GM12892 (cell line): Measurements from ENCODE around the gene FCF1.

Experiments
- DNase-seq: peaks from one replicate; pipeline ENCODE4 v3.0.0; 2011; ENCODE audit not compliant: insufficient read length
- FAIRE-seq: peaks from 2 replicates; lab custom pipeline; 2011; peaks lifted over from hg19 to GRCh38; lab: Jason Lieb, UNC
- POLR2A ChIP-seq: IDR thresholded peaks from 2 replicates; pipeline ENCODE4 v1.6.1; 2011; ENCODE audit warnings: low read depth, low read length, control low read depth
- POLR2AphosphoS5 ChIP-seq: IDR thresholded peaks from 2 replicates; pipeline ENCODE4 v1.6.1; 2011; ENCODE audit warnings: low read depth, low read length, control low read depth
- TAF1 ChIP-seq: IDR thresholded peaks from 2 replicates; pipeline ENCODE4 v1.6.1; 2011; ENCODE audit warnings: low read depth, mild to moderate bottlenecking, control low read depth, low read length, borderline replicate concordance

The FCF1 gene

GRCh38 chr14:74683406-74683805 is 29.5 kb upstream of the FCF1 start:
- no peak for TF ChIP-seq POLR2A
- no peak for TF ChIP-seq TAF1
- TF ChIP-seq POLR2AphosphoS5: no peak
- FAIRE-seq (no peak), DNase-seq (no peak)

- no peak for DNase-seq
- no peak for FAIRE-seq
- TF ChIP-seq POLR2A (no peak), POLR2AphosphoS5 (no peak), TAF1 (no peak)
Observed at GRCh38 chr14:74684434-74684833, 28.5 kb upstream of the FCF1 start.

DNA sequence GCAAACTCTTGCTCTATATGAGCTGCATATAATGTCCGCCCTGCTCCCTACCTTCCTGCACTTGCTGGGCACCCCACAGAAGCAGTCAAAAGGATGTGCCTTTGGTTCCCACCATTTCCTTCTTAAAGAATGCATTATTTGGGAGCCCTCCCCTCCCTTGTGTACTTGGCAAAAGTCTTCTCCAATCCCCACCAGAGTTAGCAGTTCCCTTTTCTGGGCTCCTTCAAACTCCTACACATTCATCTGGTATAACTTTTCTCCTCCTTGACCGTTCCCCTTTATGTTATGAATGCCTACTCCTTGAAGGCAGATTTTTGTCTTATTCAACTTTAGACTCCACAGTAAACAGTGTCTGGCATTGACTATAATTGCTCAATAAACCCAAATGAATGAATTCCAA is 27.9 kb upstream of the FCF1 start:
- TF ChIP-seq POLR2AphosphoS5 (no peak), POLR2A (no peak), TAF1 (no peak)
- no peak for FAIRE-seq
- no peak for DNase-seq

DNA sequence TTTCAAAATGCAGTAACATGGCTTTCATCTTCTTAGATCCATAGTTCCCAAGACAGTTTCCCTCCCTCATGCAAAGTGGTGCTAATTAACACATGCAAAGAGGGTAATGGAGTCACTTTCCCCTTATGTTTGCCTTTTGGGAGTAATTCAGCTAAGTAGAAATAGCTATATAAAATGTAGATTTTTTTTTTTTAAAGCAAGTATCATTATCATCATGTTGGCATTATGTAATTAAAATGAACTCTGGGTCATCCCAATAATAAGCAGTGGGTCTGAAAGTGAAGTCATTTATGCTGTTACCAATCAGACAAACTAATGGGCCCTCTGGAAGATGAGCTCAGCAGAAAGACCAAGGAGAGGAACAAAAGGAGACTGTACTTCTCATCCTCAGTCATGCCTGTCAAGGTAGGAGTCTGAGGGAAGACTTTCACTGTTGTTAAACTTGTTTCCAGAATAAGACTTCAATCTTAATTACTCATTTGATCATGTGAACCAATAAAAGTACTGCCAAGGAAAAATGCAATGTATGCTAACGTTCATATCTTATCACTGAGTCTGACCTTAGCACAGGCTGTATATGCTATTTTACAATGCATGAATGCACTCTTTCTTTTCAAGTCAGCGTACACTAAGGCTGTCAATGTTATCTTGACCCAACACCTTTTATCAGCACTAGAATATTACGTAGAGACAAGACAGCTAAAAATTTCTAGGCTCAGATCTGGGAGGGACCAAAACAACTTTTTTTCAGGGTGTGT is 26.8 kb upstream of the FCF1 start:
- TF ChIP-seq POLR2AphosphoS5: no peak
- no peak for TF ChIP-seq TAF1
- no peak for TF ChIP-seq POLR2A
- FAIRE-seq (no peak), DNase-seq (no peak)

DNA sequence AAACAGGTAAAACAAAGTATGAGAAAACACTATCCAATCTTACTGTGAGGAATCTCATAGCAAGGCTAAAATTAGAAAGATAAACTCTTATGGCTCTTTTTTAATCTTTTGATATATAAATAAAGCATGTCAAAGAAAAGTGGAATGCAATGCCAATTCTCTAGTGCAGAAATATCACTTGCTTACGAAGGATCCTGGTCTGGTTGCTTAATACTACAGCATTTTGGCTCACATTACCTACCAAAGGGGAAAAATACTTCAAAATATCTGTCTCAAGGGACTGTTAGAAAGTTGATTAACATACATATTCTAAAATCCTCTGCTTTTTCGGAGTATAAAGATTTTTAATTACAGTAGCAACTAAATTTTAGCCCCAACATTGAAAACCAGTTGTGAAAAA is 21.5 kb upstream of the FCF1 start:
- FAIRE-seq: no peak
- TF ChIP-seq TAF1: no peak
- TF ChIP-seq POLR2AphosphoS5: no peak
- no peak for TF ChIP-seq POLR2A
- DNase-seq: no peak

GRCh38 chr14:74693191-74693590 is 19.8 kb upstream of the FCF1 start:
- DNase-seq: no peak
- FAIRE-seq: no peak
- TF ChIP-seq POLR2A (no peak), TAF1 (no peak), POLR2AphosphoS5 (no peak)

DNA sequence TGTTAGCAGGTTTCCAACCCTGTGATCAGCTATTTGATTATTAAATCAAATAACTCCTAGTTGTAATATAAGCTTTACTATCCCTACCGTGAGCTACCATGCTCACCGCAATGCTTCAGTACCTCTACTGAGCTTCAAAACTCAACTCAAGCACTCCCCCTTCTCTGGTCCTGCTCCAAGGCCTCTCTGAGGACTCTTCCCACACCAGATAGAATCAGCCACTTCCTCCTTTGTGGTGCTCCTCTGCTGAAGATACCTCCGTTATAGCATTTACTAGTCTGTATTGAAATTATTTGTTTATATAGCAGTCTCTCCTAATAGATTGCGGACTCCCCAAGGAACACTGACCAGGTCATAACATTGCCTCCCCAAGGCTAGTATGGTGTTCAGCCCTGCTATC is 17.5 kb upstream of the FCF1 start:
- TF ChIP-seq TAF1: no peak
- no peak for TF ChIP-seq POLR2A
- no peak for TF ChIP-seq POLR2AphosphoS5
- DNase-seq (no peak), FAIRE-seq (no peak)

- FAIRE-seq (no peak), DNase-seq (no peak)
- TF ChIP-seq POLR2A (no peak), POLR2AphosphoS5 (no peak), TAF1 (no peak)
Observed at GRCh38 chr14:74697011-74697410, 15.9 kb upstream of the FCF1 start.

GRCh38 chr14:74697543-74697942 is 15.4 kb upstream of the FCF1 start:
- TF ChIP-seq TAF1 (no peak), POLR2AphosphoS5 (no peak), POLR2A (no peak)
- DNase-seq (no peak), FAIRE-seq (no peak)

DNA sequence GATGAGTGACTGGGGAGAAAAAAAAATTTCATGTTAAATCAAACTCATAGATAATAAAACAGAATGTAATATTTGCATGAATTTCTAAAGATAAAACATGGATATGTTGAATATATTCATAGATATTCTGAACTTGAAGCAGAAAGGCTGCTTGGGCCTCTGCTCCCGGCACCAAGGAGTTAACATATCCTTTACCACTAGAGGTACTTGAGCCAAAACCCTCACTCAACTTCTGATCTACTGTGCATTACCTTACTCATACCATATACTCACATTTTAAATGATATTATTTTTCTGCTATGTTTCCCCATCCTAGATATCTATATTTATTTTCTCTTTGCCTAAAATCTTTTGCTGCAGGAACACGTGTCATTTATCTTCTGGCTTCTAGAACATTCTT is 15.0 kb upstream of the FCF1 start:
- TF ChIP-seq POLR2A (no peak), POLR2AphosphoS5 (no peak), TAF1 (no peak)
- DNase-seq: no peak
- no peak for FAIRE-seq

DNA sequence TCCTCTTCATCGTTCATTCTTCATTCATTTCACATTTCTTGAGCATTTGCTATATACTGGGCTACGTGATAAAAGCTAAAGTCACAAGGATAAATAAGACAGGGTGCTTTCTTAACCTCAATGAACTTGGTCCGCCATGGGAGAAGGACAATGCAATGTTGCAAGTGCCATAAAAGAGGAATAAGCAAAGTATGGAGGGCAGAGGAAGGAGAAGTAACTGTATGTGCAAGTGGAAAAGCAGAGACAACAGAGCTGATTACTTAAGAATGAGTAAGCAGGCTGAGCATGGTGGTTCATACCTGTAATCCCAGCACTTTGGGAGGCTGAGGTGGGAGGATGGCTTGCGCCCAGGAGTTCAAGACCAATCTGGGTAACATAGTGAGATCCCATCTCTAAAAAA is 14.5 kb upstream of the FCF1 start:
- no peak for FAIRE-seq
- no peak for DNase-seq
- TF ChIP-seq POLR2A (no peak), POLR2AphosphoS5 (no peak), TAF1 (no peak)

DNA sequence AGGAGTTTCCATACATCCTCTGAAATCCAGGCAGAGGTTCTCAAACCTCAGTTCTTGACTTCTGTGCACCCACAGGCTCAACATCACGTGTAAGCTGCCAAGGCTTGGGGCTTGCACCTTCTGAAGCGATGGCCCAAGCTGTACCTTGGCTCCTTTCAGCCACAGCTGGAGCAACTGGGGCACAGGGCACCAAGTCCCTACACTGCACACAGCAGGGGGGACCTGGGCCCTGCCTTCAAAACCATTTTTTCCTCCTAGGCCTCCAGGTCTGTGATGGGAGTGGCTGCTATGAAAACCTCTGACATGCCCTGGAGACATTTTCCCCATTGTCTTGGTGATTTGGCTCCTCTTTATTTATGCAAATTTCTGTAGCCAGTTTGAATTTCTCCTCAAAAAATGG is 10.7 kb upstream of the FCF1 start:
- FAIRE-seq (no peak), DNase-seq (no peak)

GRCh38 chr14:74703043-74703442 is 9.9 kb upstream of the FCF1 start:
- no peak for DNase-seq
- no peak for TF ChIP-seq TAF1

More for the DNA sequence above, 10.7 kb upstream of the FCF1 start:
- TF ChIP-seq TAF1 (no peak), POLR2AphosphoS5 (no peak), POLR2A (no peak)

DNA sequence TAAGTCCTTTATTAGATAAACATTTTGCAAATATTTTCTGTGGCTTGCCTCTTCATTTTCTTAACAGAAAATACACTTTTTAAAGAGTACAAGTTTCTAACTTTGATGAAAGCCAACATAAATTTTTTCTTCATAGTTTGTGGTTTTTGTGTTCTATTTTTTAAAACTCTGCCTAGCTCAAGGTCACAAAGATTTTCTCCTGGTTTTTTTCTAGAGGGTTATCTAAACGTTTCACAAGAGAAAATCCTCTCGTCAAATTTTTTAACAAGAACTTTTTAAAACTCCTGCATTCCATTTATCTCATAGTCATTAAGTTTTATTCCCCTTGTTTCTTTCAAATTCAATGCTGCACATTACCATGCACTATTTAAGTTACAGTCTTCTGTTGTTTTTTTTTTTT is 8.3 kb upstream of the FCF1 start:
- no peak for FAIRE-seq
- TF ChIP-seq POLR2AphosphoS5 (no peak), TAF1 (no peak), POLR2A (no peak)
- DNase-seq: no peak

More at GRCh38 chr14:74703043-74703442, 9.9 kb upstream of the FCF1 start:
- FAIRE-seq: no peak
